HG02885 (cell line): Measurements from ENCODE around the gene CDK17.

Experiments used
- ATAC-seq: cut with Tn5 transposase; IDR thresholded peaks from one replicate; pipeline ENCODE4 v1.9.1; 2021; ENCODE audit warnings: mild to moderate bottlenecking; ENCODE audit not compliant: unreplicated experiment, poor library complexity

CDK17 gene

DNA sequence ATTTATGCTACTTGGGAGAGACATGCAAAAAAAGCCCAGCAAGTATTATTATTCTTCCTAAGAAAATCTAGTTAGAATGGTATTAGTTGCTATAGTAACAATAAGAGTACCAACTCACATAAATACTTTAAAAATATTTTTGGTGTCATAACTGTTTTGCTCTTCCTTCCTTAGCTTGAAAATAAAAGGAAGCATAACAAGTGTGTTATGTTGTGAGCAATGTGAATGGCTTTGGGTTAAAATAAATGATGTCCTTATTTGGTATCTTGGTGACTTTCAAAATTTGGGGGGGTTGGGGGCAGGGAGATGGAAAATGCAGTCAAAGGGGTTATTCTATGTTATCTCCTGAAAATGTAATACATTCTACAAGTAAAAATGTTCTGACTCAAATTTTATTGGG, 115.1 kb downstream of the CDK17 start:
- ATAC-seq = no peak

DNA sequence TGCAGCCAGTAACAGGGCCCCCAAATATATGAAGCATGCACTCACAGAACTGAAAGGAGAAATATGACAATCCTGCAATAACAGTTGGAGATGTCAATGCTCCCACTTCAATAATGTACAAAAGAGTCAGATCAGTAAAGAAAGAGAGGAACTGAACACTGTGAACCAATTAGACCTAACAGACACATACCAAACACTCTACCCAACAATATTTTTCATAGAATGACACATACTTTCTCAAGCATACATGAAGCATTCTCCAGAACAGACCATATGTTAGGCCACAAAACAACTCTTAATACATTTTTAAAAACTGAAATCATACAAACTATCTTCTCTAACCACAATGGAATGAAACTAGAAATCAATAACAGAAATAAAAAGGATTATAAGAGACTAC, 125.9 kb downstream of the CDK17 start:
- no peak for ATAC-seq

DNA sequence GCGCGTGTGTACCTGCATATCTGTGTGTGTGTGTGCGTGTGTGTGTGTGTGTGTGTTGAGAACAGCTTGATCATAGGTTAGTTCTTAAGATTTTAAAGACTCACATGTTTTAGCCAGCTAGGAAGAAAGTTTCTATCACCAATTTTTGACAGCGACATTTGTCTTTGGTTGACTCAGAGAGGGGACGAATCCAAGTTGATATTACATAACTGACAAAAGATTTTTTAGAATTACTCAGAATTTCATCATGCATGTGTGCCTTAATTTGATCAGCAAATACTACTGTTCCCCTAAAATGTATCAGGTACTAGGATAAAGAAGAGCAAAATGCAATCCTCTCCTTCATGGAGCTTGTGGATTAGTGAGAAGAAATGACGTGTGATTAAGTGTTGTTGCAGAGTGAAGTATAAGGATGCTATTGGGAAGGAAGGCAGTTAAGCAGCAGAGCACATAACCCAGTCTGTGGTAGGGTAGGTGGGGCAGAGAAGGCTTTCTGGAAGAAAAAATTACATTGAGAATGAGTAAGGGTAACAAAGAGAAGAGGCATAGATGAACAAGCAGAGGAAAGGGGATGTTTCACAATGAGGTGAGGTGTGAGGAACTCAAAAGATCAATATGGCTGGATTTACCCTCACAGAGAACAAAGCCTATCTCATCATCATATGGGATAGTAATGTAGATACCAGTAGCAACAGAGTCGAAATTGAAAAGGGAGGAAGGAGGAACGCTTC, 128.6 kb downstream of the CDK17 start:
- ATAC-seq = no peak

DNA sequence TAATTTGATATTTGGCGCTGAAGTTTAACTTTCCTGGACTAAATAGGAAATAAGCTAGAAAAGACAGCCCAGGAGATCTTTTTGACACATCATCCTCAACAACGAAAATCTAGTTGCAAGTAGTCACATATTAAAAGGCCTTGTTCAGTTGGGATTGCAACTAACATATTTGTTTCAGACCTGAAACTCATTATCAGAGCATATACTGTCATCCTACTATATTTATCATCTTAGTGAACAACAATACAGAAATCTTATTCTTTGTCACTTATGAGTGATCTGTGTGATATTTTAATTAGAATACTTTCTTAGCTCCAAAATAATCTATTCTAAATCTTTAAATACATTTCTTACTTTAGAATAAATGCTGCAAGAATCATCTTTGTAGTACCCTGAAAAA, 134.0 kb downstream of the CDK17 start:
- no peak for ATAC-seq

DNA sequence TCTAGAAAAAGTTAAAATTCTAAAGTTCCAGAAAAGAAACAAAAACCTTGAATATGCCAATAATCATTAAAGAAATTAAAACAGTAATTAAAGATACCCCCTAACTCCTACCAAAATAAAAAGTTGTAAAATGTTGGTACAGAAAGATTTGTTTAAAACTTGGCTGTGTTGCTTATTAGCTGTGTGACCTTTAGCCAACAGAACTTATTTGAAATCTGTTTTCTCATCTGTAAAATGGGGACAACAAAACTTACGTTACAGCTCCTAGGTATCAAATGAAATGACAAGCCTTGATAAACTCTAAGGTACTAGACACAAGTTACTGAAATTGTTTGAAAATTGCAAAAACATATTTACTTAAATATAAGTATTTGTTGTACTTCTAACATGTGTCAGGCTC, 134.4 kb downstream of the CDK17 start:
- no peak for ATAC-seq

DNA sequence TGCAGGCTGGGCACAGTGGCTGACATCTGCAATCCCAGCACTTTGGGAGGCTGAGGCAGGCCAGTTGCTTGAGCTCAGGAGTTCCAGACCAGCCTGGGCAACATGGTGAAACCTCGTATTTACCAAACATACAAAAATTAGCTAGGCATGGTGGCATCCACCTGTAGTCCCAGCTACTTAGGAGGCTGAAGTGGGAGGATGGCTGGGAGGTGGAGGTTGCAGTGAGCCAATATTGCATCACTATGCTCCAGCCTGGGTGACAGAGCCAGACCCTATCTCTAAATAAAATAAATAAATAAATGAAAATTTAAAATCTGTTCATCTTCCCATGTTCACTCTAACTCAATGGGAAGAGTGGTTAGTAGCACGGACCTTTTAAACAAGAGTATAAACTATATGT, 134.8 kb downstream of the CDK17 start:
- no peak for ATAC-seq

DNA sequence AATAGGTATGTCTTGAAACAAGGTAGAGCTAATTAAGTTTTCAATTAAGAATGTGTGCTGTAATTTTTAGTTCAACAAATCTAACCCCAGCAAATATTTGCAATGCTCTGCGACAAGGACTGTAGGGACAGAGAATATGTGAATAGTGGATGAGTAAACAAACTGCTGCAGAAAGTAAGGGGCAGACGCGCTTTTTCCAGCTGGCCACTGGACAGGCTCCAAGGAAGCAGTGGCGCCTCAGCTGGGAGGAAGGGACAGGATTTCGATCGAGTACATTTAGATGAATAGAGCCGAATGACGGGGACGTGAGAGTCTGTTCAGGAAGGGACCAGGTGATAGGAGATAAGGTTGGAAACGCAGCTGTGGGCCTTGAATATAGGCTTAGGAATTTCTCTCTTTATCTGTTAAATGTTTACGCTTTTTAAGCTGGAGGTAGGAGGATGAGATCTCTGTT, 136.8 kb downstream of the CDK17 start:
- ATAC-seq = no peak

DNA sequence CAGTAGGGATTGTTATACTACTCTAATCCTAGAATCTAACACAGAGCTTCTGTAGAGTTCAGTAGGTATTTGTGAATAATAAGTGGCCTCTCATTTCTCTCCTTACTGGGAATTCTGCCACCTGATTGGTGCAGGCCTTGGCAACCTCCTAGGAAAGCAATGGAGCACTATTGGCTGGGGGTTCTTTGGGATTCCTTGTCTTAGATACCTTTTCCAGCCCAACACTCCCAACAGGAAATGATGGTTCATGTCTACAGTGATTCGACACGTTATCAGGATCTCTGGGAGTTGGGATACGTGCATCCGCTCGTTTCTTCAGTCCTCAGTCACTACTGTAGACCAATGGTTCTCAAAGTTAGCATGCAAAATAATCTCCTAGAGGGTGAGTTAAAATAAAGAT, 138.7 kb downstream of the CDK17 start:
- ATAC-seq = no peak

DNA sequence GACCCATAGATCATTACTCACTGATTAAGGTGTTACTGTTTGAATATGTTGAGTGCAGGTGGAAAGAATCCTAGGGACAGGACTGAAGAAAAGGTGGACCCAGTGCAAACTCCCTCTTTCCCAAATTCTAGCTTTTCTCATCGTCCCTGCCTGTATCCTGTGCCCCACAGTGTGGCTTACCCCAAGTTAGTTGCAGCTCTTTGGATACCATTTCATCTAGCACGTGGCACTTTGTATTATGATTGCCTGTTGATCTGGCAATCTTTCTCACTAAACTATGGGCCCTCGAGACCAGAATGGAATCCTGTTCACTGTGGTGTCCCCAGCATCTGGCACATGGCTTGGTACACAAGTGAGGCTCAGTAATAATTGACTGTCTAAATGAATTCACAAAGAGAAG, 139.6 kb downstream of the CDK17 start:
- no peak for ATAC-seq

DNA sequence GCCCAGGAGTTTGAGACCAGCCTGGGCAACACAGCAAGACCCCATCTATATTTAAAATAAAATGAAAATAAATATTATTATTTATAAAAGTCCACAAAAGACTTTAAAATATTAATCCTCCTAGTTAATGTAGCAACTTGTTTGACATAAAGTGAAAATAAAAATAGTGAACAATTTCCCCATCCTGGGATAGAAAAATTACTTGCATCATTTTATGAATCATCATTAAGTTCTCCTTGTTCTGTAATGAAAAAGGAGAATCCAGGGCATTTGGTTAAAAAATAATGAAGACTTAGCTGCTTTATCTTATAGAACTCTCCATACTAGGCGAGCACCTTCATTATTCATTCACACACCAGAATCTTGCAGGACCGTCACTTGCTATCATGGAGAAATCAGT, 140.0 kb downstream of the CDK17 start:
- no peak for ATAC-seq

DNA sequence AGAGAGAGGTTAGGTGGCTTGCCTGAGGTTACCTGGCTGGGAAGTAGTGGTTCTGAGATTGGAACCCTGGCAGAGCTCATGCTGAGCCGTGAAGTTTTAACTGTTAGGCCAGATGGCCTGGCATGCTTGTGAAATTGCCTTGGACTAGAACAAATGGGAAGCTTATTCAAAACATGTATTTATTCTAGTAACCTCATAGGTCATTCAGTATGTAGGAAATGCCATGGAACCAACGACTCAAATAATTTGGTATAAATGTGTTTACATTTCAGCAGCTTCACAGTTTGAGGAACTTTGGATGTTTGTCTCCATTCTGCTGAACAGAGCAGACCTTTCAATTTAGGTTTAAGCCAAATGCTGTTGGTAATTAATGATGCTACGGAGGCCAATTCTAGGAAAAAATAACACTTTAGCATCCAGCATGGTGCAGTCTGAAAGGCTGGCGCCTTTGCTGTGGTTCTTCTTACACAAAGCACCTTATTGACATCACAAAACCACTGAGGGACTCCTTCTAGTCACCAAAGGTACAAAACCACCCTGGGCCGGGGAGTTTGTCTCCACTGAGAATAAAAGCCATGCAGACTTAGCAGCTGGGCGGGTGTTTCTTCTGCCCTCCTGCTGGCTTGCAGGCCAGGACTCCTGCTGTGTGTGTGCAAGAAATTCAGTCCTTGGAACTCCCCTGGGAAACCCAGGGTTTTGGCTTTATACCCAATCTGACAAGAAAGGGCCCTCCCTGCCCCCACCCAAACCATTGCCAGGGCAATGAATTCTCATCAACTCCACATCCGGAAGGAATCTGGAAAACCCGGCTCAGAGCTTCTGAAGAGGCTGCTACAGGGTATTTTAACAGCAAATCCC, 141.9 kb downstream of the CDK17 start:
- ATAC-seq = no peak

DNA sequence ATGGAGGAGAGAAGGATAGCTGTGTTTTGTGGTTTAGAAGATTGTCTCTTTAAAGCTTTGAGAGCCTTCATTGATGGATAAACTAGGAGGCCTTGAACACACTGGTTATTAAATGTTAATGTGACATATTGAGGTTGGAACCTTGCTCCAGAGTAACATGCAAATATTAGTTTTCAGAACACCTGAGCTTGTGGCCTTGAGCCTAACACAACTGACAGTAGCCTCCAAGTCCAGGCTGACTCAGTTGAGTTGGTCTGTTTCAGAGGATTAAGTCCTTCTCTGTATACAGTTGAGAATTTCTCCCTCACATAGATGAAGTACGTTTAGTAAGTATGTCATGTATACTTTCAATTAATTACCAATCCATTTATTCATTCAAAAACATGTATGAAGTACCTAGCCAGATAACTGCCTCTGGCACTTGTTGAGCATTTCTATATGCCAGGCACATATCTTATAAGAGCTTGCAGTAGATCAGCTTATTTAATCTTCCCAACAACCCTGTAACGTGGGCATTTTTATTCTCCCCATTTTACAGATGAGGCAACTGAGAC, 142.6 kb downstream of the CDK17 start:
- ATAC-seq = no peak

DNA sequence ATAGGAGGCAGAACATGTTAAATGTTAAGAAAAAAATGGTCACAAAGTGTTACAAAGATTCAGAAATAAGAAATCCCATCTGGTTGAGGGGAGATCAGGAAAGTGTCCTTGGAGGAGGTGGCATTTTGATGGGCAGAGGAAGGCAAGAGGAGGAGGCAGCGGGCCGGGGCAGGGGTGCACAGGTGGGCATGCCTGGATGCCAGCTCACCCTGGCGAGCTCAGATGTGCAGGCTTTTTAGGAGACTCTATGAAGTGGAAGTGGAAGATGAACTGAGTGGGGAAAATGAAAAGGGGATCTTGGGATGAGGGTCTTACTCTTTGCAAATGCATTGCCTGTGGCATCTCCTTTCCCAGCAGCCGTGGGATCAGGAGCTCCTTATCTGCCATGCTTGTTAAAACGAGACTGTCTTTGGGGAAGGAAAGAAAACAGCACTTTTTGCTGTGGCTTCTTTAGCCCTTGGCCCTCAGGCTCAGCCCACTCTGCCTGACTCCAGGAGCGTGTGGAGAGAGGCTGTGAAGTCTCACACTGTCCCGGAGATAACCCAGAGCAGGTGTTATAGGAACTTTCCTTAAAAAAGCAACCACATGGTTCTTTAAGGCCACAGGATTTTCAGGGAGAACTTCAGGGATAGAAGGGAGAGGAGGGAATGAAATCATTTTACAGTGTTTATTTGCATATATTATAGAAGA, 143.4 kb downstream of the CDK17 start:
- ATAC-seq = no peak

DNA sequence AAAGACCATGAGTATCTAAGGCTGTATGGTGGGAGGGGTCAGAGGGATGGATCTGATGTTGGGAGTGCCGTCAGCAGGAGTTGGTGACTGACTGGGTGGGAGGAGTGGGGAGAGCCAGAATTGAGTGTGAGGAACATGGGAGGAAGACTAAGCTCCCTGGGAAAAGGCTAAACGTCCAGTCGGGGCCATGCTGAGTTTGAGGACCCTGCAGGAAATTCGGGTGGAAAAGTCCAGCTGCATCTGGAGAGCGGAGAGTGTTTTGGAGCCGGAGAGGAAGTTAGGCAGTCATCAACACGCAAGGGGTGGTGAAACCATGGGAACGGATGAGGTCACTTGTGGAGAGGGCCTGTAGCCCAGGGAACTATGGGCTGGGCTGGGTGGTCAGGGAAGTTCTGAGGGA, 145.2 kb downstream of the CDK17 start:
- ATAC-seq = no peak

DNA sequence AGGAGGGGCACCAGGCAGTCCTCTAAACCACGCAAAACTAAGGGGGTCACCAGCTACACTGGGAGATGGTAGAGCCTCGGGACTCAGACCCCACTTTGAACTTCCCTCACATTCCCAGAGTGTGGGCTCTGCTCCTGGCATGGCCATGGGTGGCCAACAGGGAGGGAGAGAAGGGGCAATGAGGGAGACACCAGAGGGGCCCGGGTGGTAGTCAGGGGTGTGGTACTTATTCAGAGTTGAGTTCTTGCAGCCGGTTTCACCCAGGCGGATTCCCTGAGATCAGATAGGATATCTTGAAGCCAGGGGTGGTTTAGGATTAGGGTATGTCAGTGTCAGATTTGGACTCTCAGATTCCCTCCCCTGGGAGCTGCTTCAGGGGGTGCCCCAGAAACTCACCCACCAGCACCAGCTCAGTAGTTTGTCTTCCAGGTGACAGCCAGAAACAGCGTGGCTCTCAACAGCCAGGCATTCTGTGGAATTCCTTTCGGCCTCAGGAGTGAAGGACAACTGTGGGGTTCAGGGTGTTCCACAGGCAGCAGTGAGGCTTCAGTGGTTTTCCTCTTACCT, 150.0 kb downstream of the CDK17 start:
- no peak for ATAC-seq

DNA sequence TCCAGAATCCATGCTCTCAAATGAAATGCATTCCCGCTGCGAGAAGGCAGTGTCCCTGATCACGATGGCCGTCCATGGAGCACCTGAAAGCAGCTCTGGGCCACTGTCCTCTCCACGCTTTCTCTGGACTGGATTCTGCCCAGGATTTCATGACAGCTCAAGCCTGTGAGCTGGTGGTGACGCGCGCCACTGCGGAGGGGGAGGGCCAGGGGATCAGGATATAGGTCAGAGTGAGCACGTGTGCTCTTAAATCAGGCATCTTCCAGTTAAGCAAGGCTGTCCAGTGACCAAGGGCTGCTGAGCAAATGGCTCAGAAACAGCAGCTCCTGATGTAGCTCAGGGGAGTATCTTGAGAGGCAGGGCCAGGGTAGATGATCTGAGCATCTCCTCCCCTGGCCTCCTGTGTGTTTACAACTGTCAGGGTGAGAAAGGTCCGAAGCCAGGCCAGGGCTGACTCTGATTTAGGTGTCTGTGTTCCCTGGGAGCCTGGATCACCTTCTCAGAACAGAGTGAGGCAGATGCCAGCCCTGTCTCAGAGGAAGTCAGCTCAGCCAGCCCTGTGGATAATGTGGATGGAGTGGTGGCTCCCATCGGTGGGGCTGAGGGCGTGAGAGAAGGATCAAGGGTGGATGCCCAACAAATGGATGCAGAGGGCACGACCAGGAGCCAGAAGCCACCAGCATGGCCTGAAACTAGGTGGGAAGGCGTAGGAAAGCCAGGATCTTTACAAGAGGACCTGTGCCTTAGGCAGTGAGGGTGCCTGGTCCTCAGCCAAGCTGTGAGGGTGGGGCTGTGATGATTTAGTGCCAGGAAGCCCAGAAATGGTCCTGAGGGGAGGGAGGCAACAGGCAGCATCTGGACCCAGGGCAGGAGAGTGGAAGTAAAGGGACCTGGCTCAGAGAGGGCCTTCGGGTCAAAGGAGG, 150.8 kb downstream of the CDK17 start:
- no peak for ATAC-seq

DNA sequence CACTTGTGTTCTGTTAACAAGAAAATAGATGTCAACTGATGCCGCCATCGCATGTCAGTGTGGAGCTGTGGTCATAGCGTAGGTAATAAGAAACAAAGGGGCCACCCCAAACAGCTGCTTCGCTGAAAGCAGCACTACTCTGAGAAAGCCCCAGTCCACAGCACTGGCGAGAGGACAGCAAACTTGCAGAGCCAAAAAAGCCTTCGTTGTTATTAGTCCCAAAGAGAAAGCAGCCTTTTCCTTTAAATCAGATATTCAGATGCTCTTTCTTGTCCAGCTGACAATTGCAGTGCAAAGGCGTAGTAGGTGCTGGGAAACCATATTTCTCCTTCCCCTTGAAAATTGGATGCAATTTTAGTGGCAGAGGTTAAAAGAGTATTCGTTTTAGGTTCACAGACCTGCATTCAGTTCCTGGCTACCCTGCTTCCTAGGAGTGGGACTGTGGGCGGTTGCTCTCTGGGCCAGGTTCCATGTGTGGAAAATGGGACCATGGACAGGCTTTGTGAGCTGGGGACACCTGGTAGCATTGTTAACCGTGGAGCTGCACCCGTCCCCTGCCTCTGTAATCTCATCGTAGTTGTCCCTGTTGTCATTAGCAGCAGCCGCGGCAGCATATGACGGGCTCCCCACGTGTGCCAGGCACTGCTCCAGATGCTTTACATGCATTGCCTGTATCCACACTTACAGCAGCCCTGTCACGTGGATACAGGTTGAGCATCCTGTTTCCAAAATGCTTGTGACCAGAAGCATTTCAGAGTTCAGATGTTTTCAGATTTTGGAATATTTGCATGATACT, 151.9 kb downstream of the CDK17 start:
- no peak for ATAC-seq

DNA sequence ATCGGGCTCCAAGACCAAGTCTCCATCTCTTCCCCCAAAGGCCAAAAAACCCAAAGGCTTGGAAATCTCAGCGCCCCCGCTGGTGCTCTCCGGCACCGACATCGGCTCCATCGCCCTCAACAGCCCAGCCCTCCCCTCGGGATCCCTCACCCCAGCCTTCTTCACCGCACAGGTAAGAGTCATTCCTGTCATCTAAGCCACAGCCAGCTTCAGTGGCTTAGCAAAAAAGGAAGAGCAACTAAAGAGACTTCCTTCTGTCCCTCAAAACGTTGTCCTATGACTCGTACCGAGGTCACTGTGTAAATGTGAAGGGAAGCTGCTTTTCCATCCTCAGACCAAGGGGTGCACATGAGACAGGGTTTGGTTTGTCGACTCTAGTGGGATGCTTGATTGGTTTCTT, 152.7 kb downstream of the CDK17 start:
- ATAC-seq = no peak
